Right renal pelvis (tissue), 4 donors: ENCODE results near the gene ATG9A. TPM values are rescaled to one million over a fixed set of nuclear protein-coding genes. Genes with fewer than 3 reads are reported as not detected.
"Not testable (repeated sequence)": the region's sequence is repeated elsewhere in the genome, so short reads cannot be mapped to it uniquely, and the experiment has no call there.

ENCODE experiments used
- DNase-seq, 4 donors: peaks; one replicate each; pipeline ENCODE4 v3.0.0-alpha.2; 2013; ENCODE audit warnings: low read depth in 4 of 4, low spot score in 3 of 4, missing footprints in 1 of 4
- polyA plus RNA-seq, 4 donors: library from polyadenylated mRNA; unstranded; fragments of 120-200 nt; gene quantifications; one replicate each; pipeline ENCODE4 v1.2.1, GENCODE V29; 2013; ENCODE audit not compliant: insufficient read length in 4 of 4

ATG9A gene, protein sequence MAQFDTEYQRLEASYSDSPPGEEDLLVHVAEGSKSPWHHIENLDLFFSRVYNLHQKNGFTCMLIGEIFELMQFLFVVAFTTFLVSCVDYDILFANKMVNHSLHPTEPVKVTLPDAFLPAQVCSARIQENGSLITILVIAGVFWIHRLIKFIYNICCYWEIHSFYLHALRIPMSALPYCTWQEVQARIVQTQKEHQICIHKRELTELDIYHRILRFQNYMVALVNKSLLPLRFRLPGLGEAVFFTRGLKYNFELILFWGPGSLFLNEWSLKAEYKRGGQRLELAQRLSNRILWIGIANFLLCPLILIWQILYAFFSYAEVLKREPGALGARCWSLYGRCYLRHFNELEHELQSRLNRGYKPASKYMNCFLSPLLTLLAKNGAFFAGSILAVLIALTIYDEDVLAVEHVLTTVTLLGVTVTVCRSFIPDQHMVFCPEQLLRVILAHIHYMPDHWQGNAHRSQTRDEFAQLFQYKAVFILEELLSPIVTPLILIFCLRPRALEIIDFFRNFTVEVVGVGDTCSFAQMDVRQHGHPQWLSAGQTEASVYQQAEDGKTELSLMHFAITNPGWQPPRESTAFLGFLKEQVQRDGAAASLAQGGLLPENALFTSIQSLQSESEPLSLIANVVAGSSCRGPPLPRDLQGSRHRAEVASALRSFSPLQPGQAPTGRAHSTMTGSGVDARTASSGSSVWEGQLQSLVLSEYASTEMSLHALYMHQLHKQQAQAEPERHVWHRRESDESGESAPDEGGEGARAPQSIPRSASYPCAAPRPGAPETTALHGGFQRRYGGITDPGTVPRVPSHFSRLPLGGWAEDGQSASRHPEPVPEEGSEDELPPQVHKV
- 10 to 100 TPM; 43.5 to 49.3 (median 45.6) TPM for polyA plus RNA-seq

DNA sequence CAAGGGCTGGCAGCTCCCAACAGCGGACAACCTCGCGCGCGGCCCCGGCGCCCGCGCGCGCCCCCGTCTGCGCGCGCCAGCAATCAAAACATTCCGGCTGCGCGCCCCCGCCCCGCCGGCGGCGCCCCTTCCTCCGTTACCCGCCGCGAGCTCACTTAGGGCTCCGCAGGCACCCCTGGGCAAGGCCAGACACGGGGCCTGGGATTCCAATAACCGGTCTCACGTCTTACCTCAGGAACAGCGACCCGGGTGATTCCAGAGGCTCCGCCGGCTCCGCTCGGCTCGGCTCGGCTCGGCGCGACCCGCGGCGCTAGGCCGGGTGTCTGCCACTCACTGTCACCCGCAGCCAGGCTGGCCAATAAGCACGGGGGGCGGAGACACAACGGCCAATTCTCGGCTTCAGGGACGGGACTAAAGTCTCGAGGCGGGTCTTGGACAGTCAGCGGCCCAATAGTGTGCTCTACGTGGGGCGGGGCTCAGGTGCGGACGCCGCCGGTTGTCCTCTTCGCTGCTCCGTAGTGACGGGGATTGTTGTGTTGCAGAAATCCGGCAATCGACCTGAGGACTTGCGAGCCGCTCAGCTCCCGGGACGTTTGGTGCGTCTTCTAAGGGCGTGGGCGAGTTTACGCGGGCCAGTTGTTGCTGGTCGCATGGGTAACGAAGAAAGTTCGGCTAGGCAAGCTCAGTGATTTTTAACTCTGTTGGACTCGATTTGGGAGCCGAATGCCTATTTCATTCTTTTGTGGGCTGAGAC lies at the start of gene ATG9A, which contains the start of gene ANKZF1:
Gene ATG9A, minus strand, starts transcription at position 332 of the 754 bp plus-strand sequence. CDS start 1,612 bp downstream, outside the sequence.
Gene ANKZF1, plus strand, starts transcription at position 502 of the 754 bp plus-strand sequence. CDS start 452 bp downstream, outside the sequence.
- DNase-seq: peak; percentile 90 to 98 (median 96)

DNA sequence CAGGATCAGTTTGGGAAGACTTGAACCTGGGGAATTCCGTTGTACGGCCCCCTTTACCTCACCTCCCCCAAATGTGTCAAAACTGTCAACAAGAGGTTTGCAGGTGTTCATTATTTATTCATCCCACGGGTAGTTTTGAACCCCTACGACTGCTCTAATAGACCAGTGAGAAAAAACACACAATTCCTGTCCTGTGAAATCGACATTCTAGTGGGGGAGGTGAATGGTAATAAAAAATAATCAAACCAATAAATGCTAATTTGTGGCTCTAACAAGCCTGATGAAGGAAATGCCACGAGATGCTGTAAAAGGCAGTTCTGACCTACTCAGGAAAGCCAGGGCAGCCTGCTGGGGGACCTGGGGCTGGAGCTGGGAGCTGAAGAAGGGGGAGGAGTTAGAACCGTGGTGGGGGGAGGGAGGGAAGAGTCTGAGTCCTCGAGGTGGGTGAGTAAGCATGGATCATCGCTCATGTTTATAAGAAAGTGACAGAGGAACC lies 49.3 kb upstream of the ATG9A start:
- no peak for DNase-seq

DNA sequence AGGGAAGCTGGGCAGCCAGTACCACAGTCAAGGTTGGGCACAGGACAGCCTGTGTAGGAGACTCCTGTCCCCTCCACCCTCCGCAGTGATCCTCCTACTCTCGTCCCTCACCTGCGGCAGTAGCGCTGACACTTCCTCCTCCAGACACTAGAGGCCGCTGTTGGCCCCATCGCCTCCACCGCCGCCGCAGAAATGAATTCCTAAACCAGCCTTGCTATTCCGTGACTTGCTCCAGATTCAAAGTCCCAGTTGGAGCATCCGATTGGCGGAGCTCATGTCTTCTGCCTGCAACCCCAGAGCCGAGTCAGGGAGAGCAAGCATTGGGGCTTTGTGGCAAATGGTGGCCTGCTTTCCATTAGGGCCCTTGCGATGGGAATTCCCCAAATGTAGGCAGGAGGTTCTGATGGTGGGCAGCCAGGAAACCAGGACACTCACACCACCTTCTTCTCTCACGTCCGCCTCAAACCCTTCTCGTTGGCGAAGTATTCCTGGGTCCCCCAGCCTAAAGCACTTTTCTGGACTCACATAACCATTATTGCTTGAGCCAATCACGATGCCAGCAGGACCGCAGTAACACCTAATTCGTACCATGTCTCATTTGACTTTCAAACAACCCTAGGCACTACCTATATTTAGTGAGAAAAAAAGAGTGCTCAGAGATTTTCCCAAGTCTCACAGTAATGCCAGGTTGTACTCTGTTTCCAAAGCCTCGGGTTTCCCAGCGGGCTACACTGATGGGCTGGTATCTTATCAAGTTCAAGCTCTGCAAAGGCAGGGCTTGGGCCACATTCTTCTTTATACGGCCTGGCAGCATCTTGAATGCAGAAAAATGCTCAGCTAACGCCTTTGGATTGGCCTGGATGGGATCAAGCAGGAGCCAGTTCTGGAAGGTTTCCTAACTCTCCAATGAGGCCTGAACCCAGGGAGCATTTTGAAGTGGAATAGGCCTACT lies 48.5 kb upstream of the ATG9A start:
- peak in 1 of 4 donors; percentile 77 for DNase-seq

DNA sequence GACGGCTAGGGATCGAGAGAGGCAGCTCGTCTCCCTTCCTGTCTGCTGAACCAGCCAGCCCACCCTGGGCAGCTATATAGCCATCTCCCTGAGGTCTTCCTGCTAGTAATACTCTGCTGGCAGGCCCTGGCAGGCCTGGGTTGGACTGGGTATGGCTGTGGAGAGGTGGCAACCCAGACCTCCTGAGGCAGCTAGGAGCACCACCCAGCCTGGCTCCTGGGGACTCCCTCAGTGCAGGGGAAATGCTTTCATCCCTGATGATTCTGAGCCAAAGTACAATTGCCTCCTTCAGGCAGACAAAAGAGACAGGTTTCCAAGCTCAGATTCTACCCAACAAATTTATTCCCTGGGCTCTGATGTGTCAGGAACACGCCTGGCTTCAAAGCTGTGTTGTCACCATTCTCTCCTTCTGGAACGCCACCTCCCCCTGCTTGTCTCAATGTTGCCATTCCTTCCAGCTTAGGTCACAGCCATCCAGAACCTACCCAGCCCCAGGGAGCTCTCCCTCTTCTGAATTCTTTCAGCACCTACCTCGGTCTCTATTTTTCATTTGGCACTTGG lies 45.0 kb upstream of the ATG9A start:
- DNase-seq: no peak

DNA sequence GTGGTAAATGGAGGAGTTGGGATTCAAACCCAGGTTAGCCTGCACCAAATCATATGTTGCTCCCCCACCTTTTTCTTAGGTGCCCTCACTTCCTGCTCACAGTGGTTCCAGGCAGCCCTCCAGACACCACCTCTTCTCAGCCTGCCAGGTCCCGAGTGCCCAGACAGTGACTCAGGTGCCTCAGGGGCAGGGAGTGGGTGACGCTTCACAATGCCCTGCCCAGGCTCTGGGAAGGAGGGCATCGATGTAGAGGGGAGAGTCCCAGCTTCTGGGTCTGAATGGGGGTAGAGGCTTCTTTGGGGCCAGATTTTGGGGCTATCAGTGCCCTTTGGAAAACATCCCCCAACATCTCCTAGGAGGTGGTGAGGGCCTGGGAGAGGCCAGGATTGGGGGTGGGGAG lies 44.5 kb upstream of the ATG9A start:
- no peak for DNase-seq

DNA sequence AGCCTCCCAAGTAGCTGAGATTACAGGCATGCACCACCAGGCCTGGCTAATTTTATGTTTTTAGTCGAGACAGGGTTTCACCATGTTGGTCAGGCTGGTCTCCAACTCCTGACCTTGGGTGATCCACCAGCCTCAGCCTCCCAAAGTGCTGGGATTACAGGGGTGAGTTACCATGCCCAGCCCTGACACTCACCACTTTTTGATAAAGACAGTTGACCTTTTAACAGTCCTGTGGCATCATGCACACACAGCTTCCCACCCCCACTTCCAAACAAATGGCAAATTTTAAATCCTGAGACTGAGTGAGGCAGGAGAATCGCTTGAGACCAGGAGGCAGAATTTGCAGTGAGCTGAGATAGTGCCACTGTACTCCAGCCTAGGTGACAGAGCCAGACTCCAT lies 43.6 kb upstream of the ATG9A start:
- DNase-seq: no peak

DNA sequence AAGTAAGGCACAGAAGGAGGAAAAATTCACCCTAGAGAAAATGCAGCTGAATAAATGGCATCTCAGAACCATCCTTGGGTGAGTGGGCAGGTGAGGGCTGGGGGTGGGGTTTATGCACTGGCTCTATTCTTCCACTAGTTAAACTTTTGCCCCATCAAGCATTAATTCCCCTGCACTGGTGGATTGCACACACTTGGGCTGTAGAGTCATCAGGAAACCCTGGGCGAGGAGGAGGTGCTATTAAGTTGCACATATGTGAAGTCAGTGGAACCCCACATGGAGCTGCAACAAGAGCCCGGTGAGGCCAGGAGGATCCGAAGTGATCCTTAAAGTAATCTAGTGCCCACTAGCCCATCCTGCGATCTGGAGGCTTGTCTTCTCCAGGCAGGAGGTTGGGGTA lies 42.9 kb upstream of the ATG9A start:
- no peak for DNase-seq

DNA sequence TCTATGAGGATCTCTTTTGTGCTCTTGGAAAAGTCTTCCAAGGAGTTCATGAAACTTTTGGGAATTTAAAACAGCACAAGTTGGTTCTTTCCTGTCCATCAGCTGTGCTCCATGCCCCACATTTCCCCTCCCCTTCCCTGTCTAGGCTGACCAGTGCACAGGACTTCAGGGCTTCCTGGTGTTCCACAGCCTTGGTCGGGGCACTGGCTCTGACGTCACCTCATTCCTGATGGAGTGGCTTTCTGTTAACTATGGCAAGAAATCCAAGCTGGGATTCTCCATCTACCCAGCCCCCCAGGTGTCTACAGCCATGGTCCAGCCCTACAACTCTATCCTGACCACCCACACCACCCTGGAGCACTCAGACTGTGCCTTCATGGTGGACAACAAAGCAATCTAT lies 41.6 kb upstream of the ATG9A start:
- no peak for DNase-seq

DNA sequence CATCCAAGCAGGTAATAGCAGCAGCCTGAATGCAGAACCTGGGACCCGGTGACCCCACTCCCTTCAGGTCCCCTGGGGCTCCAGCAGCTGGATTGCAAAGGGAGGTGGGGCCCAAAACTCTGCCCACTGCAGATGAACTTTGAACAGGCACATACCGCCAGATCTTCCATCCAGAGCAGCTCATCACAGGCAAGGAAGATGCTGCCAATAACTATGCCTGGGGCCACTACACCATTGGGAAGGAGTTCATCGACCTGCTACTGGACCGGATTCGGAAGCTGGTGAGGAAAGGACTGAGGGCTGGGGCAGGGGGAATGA lies 40.6 kb upstream of the ATG9A start:
- no peak for DNase-seq

DNA sequence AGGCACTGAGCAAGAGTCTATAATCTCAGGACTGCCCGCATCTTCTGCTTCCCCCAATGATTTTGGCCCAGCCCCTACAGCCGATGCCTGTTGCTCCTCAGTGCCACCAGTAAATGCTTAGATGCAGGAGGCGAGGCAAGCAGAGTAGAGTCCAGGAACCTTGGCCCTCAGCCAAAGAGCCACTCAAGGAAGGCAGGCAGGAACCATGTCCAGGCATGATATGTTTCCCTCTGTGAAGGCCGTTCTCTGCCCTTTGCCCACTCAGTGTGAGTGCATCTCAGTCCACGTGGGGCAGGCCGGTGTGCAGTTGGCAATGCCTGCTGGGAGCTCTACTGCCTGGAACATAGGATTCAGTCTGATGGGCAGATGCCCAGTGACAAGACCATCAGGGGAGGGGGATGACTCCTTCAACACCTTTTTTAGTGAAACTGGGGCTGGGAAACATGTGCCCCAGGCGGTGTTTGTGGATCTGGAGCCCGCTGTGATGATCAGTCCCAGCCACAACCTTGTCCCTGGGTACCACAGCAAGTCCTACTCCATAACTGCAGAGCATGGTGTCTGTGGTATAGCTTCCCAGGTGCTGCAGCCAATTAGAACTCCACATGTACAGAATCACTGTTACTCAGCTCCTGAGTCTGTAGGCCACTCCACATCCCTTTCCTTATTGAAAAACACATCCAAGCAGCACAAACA lies 40.1 kb upstream of the ATG9A start:
- DNase-seq: no peak

DNA sequence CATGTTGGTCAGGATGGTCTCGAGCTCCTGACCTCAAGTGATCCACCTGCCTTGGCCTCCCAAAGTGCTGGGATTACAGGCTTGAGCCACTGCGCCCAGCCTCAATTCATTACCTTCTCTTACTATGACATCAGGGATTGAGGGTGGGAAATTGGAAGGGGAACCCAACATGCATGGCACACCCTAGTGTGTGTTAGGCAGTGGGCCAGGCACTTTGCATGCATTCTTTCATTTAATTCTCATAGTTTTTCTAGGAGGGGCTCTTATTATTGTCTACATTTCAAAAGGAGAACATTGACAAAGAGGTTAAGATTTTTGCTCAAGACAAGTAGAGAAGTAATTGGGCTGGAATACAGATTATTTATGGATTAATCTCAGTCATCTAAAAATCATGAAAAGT lies 38.9 kb upstream of the ATG9A start:
- no peak for DNase-seq

DNA sequence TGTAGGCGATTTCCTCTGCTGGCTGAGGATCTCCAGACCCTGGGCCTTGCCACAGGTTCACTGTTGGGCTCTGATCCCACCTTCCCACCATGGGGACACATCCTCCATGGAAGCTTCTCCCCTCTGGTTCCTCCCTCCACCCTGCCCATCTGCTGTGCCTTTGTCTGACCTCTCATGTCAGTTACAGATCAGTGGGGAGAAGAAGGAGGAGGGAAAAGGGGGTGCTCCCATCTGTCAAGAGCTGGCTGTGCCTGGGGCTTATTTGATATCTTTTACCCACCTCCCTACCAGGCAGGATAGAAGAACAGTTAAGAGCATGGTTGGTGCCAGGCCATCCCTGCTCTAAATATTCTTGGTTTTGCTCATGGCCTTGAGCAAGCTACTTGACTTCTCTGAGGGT lies 37.5 kb upstream of the ATG9A start:
- DNase-seq: no peak

DNA sequence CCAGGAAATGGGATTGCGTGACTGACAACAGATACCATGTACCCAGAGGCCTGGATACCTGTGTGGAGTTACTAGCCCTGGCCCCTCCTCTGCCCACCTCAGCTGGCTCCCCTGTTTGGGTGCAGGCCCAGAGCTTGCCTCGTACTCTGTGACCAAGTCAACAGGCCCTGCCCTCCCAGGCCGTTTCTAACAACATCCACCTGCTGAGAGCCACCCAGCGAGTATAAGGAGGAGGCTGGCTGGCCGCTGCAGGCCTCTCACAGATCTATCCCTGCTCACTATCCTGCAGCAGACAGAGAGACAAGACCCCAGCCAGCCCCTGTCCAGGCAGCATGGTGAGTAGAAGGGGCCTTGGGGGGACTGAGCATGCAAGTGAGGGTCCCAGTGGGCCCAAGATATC lies 36.8 kb upstream of the ATG9A start:
- DNase-seq: no peak

DNA sequence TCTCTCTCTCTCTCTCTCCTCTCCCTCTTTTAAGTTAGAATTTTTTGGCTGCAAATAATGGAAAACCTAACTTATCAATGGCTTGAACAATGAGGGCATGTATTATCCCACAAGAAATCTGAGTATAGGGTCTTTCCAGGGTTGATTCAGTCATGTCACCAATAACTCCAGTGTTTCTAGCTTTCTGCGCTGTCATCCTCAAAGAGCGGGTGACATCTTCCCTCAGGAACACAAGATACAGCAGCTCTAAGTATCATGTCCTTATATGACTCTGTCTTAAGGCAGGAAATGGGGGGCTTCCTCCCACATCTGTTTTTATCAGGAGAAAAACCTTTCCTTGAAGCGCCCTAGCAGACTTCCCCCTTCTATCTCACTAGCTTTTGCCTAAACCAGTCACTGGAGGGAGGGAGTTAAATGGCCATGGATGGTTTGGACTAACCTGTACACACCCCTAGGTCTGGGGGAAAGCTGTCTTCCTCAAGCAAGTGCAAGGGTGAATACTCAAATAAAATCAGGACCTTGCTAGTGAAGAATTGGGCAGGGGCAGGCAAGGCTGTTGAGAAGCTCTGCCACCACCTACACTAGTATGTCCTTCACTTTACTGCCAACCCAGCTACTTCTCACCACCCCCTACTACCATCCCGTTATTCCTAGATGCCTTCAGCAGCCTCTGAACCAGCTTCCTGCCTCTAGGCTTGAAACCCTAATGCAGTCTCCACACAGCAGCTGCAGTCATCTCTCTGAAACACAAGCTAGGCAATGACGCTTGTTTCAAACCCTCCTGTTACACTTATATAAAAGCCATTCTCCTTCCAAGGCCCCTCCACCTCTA lies 31.8 kb upstream of the ATG9A start:
- DNase-seq: no peak

DNA sequence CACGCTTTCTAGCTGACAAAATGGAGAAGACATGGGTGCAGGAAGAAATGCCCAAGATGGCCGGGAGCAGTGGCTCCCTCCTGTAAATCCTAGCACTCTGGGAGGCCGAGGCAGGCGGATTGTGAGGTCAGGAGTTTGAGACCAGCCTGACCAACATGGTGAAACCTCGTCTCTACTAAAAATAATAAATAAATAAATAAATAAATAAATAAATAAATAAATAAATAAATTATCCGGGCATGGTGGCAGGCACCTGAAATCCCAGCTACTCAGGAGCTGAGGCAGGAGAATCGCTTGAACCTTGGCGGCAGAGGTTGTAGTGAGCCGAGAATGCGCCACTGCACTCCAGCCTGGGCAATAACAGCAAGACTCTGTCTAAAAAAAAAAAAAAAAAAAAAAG lies 29.5 kb upstream of the ATG9A start:
- DNase-seq: not testable (repeated sequence)

DNA sequence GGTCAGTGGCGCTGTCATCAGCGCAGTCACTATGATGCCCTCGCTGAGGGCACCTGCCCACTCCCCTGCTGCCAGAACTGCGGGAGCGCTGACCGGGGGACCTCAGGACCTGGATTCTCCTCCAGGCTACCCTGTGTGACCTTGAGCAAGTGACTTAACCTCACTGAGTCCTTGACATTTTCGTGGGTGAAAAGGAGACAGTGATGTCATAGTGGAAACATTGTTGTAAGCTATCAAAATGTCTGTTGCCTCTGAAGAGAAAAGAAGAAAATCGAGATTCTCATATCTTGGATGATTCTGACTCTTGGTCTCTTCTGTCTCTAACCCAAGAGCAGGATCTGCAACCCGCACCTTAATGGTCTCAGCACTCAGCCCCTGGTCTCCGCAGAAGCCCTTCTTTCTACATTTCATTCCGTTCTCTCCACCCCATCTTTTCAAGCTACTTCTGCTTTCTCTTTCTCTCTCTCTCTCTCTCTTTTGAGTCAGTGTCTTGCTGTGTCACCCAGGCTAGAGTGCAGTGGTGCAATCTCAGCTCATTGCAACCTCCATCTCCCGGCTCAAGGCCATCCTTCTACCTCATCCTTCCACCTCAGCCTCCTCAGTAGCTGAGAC lies 25.3 kb upstream of the ATG9A start:
- no peak for DNase-seq

DNA sequence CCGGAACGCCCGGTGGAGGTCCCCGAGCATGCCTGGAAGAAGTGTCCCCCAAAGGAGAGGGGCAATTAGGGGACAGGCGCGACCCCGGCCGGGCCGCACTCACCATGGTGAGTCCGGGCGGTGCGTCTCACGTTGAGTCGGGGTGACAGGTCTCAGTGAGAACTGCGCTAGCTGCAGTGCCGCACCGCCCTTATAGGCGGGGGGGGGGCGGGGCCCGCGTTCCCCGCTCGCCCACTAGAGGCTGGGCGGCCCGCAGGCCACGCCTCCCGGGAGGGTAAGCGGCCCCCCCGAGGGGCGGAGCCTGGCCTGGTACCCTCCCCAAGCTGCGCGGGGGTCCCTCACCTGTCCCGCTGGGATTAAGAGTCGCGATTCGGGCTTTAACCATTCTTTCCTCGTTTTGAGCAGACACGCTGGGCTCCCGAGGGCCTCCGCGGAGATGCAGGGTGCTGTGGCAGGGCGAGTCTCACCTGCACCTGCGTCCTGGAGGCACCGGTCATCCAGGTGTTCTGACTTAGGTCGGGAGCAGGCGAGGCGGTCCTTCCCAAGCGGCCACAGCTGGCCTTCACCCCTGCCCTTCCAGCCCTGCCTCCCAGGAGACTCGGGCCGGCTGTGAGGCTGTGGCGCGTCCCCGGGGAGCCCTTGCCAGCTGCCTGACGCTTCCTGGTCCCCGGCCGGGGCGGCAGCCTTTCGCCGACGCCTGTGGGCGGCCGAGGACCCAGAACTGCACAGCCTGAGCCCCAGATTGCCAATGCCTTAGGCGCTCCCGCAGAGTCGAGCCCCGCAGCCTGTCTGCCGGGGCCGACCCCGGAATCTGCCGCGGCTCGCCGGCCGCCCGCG lies 24.5 kb upstream of the ATG9A start, which contains the start of gene TUBA4A:
Gene TUBA4A, minus strand, starts transcription at position 166 of the 837 bp plus-strand sequence. Its CDS starts 60 bp downstream, at position 106.
- DNase-seq: no peak
